DMS53 treated with DMSO at 0.1 percent for 48 hours (cell line): Measurements from ENCODE around the gene LGR6.
A peak's percentile ranks its signal among the peaks of the same experiment; 100 is the strongest.
"Not testable (repeated sequence)": the region's sequence is repeated elsewhere in the genome, so short reads cannot be mapped to it uniquely, and the experiment has no call there.

Experiments used
- DNase-seq: peaks from one replicate; lab custom pipeline; 2025; ENCODE audit not compliant: unreplicated experiment; lab: John Stamatoyannopoulos, UW

Gene LGR6

GRCh38 chr1:202317941-202318925 is 124.6 kb downstream of the LGR6 start:
- DNase-seq: no peak

- no peak for DNase-seq
Measured at GRCh38 chr1:202319381-202320080, 125.9 kb downstream of the LGR6 start.

GRCh38 chr1:202320081-202320405 is 126.4 kb downstream of the LGR6 start:
- DNase-seq: no peak

GRCh38 chr1:202323731-202324130 is 130.1 kb downstream of the LGR6 start:
- no peak for DNase-seq

- no peak for DNase-seq
Measured at GRCh38 chr1:202324646-202325045, 131.0 kb downstream of the LGR6 start.

- no peak for DNase-seq
Measured at GRCh38 chr1:202329891-202330290, 136.3 kb downstream of the LGR6 start.

- no peak for DNase-seq
Measured at GRCh38 chr1:202333861-202334260, 140.3 kb downstream of the LGR6 start.

- peak; percentile 74 for DNase-seq
Measured at GRCh38 chr1:202343652-202344349, 150.2 kb downstream of the LGR6 start.

- no peak for DNase-seq
Measured at GRCh38 chr1:202348005-202348508, 154.5 kb downstream of the LGR6 start.

GRCh38 chr1:202348509-202349205 is 155.1 kb downstream of the LGR6 start, which contains the start of gene PPP1R12B:
Gene PPP1R12B (plus strand): TSS chr1:202348699. CDS start chr1:202348852, 153 bp downstream.
- peak; percentile 99 for DNase-seq

- peak; percentile 19 for DNase-seq
Measured at GRCh38 chr1:202349206-202349928, 155.8 kb downstream of the LGR6 start.

- DNase-seq: no peak
Measured at GRCh38 chr1:202351725-202352124, 158.1 kb downstream of the LGR6 start.

GRCh38 chr1:202352583-202353197 is 159.1 kb downstream of the LGR6 start:
- DNase-seq: not testable (repeated sequence)

- no peak for DNase-seq
Measured at GRCh38 chr1:202355944-202356553, 162.4 kb downstream of the LGR6 start.

GRCh38 chr1:202357506-202357905 is 163.9 kb downstream of the LGR6 start:
- DNase-seq: no peak

GRCh38 chr1:202361224-202361623 is 167.6 kb downstream of the LGR6 start:
- DNase-seq: no peak

- DNase-seq: no peak
Measured at GRCh38 chr1:202361701-202362100, 168.1 kb downstream of the LGR6 start.

GRCh38 chr1:202362212-202362611 is 168.6 kb downstream of the LGR6 start:
- no peak for DNase-seq
